ENCODE measurements around the gene CYP19A1.

DNA sequence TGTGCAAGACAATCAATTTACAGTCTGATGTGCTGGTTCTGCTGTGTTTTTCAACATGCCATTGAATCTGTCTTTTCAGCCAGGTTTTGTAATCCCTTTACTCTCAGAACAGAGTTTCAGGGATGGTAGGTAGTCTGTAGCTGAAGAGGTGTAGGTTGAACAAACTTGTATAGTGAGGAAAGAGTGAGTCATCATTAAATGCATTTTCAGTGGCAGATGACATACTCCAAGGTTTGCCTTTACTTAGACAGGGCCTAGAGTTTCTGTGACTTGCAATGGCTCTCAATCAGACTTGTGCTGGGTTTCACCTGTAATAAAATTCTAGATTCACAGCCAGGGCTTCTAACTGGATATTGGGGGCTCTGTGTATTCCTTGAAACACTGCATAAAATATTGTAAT is 94.6 kb downstream of the CYP19A1 start:
- TF ChIP-seq, protein P1, sequence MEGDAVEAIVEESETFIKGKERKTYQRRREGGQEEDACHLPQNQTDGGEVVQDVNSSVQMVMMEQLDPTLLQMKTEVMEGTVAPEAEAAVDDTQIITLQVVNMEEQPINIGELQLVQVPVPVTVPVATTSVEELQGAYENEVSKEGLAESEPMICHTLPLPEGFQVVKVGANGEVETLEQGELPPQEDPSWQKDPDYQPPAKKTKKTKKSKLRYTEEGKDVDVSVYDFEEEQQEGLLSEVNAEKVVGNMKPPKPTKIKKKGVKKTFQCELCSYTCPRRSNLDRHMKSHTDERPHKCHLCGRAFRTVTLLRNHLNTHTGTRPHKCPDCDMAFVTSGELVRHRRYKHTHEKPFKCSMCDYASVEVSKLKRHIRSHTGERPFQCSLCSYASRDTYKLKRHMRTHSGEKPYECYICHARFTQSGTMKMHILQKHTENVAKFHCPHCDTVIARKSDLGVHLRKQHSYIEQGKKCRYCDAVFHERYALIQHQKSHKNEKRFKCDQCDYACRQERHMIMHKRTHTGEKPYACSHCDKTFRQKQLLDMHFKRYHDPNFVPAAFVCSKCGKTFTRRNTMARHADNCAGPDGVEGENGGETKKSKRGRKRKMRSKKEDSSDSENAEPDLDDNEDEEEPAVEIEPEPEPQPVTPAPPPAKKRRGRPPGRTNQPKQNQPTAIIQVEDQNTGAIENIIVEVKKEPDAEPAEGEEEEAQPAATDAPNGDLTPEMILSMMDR (IDR thresholded peaks at IDR 0.05; ENCODE audit: low read depth, low read length, poor library complexity, severe bottlenecking), result no peak
- no peak for TF ChIP-seq EZH2phosphoT487 (IDR thresholded peaks at IDR 0.05; ENCODE audit: borderline replicate concordance, low read length)
